GM19238 (cell line): ENCODE measurements around the gene GCG.

Experiments used
- DNase-seq: peaks from one replicate; pipeline ENCODE4 v3.0.0; 2011; ENCODE audit warnings: low spot score; ENCODE audit not compliant: insufficient read length

Gene GCG

DNA sequence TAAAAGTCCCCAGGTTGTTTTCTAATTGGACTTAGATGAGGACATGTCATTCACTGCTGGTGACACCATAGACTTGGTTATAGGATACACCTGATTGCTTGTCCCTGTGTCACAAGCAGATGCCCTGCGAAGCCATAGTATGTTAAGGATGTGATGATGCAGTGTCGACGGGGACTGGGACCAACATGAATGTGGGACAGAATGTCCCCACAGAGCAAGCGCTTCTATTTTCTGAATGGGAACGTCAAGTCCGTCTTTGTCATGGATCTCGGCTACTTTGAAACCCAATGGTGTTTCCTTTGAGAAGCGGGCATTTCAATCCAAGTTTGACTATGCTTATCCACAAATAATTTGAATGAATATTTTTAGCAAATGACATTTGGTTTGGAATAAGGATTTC, 2.1 kb downstream of the GCG start:
- DNase-seq: no peak

DNA sequence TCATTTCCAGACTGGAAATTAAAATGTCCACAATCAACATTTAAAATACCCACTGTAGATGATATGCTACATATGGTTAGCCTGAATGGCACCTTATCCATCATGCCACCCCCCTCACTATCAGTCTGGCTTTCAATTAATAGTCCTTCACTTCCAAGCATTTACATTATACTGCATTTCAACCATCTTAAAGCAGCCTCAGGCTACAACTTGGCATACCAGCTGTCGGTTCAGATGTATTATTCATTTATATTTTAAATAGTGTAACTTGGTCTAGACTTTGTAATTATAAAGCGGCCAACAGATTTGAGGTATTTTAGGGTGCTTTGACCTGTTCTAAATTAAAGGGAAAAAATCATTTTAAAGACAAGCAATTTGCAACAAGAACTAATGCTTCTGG, 2.6 kb downstream of the GCG start:
- DNase-seq: no peak

DNA sequence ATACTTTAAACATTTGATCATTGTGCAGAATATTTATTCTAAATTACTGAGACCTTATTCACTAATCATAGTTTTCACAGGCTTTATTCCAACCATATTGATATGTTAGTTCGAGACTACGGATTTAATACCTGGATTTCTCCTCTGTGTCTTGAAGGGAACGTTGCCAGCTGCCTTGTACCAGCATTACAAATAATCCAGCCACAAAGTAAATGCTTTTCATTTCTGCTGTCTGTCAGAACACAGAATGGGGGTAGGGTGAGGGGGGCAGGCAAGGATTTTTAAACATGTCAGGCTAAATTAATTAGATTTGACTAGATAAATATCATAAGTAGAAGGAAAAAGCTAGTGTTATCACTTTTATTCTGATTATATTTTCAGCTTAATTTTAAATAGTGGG, 3.1 kb downstream of the GCG start:
- DNase-seq: no peak

DNA sequence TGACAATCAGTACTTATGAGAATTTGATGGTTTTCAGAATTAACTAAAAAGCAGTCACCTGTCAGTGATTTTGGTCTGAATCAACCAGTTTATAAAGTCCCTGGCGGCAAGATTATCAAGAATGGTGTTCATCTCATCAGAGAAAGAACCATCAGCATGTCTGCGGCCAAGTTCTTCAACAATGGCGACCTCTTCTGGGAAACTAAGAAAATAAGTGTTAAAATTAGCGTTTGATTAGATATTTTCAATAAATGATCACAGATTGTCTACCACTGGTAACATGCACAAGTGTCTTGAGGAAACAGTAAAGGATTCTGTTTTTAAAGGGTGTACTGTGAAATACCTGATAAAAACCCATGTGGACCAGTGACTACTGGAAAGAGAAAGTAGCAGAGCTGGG, 8.1 kb downstream of the GCG start:
- no peak for DNase-seq

DNA sequence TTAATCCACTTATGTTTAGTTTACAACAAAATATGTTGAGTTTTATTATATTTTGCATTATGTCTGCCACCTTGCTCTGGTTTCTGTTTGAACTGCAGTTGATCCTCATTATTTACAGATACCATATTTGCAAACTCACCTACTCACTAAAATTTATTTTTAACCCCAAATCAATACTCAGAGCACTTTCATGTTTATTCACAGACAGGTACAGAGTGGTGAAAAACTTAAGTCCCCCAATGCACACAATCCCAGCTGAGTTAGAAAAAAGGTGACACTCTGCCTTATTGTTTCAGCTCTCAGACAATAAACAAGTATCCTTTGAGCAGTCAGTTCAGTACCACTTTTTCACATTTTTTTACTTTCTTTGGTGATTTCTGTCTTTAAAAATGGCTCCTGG, 13.7 kb downstream of the GCG start:
- DNase-seq: no peak

DNA sequence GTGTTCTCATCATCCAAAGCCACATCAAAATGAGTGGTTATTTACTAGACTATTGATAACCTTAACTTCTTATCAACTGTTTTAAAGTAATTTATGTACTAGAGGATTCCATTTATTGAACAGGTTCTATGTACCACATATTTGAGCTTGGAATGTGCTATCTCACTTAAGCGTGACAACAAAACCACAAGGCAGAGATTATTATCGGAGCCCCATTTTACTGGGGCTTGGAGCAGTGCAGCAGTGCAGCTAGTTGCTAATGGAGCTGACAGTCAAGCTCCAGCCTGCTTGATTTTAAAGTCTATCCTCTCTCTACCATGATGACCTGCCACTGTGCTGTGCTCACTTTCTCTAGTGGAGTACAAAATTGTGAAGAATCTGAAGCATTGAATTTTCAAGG, 24.6 kb downstream of the GCG start:
- DNase-seq: no peak

DNA sequence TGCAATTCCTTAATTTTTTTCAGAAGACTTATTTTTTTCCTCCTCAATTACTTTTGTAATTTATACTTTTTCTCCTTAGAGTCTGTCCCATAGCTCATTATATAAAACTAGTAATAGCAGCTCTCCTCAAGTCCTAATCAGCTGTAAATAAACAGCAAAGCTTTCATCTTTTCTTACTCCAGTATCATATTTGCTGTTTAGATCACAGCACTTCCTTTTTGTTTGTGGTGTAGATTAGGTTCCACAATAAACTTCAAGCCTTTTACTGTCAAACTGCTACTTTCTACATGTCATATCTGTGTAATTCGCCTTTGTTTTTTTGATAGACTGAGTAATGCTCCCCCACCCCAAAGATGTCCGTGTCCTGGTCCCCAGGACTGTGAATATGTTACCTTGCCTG, 25.5 kb downstream of the GCG start:
- no peak for DNase-seq

DNA sequence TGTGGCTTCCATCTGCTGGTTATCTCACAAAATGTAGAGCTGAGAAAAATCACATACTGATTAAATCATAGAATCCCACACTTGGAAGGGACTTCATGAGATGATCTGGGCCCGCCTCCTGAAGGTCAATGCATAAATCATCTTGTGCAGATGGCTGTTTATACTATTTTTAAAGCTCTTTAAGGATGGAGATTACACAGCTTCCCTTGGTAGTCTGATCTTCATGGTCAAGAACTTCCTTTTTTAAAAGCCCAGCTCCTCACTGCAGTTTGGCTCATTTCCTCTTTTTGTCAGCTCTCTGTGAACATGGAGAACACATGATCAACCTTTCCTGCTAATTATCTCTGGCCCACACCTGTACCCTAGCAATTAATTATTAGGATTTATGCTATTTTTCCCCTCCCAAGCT, 25.9 kb downstream of the GCG start:
- DNase-seq: no peak

DNA sequence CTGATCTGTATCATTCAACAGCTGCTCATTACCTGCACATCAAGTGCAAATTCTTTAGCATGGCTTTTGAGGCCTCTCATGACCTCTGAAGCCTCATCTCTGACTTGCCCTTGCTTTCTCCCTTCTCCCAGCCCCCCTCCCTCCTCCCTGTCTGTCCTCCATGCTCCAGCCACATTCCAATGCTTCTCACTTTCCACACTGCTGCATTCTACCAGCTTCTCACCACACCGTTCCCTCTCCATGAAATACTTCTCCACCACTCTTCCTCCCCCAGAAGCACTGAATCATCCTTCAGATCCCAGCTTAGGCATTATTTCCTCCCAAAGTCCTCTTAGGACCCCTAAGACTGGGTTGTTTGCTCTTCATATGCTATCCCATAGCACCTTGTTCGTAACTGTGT, 26.9 kb downstream of the GCG start:
- no peak for DNase-seq

DNA sequence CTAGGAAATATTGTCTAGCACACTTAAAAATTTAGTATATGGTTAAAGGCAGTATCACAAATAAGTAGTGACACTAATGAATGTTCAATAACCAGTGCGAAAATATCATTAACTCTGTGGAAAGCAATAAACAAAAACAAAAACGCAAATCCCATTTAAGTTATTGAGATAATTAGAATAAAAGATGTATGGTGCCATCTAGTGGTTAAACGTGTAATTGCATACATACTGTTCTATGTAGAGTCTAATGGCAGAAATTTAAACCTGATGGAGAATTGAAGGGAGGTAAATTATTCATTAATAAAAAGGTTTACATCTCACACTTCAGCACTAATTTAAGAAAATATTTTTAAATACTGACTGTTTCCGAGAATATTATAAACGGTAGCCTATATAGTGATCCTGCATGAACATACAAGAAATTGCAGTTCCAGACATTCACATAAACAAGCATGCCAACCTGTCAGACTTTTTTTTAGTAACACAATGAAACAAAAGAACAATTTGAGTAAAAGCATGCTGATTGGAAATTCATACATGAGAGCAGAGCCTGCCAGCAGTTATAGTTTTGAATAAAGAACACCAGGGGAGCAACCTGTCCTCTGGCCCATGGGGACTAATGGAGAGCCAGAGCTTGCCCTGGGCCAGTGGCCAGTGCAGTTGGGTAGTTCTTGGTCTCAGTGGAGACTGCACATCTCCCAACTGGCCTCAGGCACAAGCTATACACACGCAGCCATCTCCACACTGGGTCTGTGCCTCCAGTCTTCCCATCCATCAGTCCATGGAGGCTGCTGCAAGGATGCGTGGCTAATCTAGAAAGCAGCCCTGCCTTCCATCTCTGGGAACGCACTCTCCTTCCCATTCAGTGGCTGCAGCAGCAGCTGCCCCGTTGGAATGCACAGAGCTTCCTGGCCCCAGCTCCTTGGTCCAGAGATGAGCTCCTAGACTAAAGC, 28.0 kb downstream of the GCG start:
- DNase-seq: no peak

DNA sequence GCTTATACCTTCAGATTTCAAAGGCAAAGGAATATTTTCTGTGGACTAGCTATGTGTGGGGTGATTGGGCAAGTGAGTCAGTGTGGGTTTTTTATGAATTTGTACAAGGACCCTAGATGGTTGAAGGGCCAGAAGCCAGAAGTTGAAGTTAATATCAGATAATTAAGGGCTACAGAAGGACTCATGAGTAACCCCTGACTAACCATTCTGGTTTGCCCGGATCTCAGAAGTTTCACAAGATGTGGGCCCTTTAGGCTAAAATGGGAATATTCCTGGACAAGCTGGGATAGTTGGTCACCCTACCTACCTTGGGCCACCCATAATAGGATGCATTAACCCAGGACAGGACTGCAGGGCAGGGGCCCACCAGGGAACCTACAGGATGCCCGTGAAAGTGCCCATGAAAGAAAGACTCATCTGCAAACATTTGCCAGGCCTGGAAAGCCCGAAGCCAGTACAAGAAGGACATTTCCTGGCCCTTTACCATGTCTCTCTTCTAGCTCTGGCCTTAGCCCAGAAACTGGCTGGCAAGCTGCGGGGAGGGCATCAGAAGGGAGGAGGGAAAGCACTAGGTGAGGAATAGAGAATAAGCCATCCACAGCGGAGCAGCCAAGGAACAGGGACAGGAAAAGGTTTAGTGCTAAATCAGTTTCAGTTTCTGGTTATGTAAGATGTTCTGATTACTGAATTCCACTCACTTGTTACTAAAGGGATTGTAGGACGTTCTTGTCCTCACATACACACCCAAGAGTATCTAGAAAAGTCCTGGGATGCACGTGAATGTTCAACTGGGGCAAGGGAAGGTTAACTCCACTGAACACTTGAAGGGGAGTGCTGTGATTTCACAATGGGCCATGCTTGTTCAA, 33.6 kb downstream of the GCG start:
- no peak for DNase-seq

DNA sequence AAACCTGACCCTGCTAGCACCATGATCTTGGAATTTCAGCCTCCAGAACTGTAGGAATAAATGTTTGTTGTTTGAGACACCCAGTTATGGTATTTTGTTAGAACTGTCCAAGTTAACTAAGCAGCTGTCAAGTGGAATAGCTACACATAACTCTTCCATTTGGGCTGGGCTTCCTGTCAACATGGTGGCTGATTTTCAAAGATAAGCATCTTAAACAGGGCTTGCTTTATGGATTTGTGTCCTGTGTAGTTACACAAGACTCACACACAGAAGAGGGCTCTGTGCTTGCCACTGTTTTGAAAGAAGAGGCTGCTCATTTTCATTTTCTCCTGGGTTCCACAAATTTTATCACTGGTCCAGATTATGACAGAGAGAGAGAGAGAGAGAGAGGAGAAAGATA, 35.7 kb downstream of the GCG start:
- no peak for DNase-seq

DNA sequence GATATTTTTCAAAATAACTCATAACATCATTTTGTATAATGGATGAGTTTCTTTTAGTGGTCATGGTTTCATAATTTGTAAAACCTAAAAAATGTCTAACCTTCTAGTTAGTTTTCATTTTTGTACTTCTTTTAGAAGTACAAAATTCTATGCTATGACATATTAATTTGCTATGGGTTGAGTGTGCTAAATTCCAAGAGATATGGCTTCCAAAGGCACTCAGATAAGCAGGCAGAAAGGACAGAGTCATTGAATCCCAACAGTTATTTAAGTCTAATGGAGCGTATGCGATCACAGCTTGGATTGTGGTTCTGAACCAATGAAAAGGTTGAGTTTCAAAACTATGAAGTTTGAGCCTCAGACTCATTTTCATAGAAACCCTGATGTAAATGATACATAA, 37.0 kb downstream of the GCG start:
- DNase-seq: no peak

DNA sequence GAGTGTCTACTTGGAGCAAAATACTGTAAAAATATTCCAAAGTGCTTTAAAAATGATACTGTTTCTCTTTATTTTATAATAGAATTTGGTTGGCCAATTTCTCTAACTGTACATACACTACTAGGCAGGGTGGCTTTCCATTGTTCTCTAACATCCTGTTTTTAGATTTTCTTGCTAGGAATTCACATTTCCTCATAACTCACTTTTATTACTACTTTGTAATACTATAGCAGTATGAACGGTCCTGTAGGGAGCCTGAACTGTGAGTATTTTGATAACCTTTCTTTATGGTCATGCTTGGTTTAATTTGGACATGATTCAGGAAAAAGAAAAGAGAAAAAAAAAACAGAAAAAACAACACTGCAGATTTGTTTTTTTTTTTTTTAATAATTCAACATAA, 37.8 kb downstream of the GCG start:
- no peak for DNase-seq

DNA sequence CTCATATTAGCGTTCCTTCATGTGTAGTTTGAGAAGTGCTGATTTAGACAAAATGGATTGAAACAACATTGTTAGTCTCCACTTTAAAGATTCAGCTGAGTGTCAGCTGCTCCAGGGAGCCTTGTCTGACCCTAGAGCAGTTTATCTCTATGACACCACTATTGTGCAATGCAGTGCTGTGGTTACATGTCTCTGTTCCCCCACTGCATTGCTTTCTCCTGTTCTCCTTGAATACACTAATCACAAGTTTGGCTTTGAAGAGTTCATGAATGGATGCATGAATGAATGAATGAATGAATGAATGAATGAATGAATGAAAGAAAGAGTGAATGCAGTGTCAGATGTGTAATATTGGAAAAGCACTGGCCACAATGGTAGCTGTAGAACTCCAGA, 38.3 kb downstream of the GCG start:
- DNase-seq: no peak

DNA sequence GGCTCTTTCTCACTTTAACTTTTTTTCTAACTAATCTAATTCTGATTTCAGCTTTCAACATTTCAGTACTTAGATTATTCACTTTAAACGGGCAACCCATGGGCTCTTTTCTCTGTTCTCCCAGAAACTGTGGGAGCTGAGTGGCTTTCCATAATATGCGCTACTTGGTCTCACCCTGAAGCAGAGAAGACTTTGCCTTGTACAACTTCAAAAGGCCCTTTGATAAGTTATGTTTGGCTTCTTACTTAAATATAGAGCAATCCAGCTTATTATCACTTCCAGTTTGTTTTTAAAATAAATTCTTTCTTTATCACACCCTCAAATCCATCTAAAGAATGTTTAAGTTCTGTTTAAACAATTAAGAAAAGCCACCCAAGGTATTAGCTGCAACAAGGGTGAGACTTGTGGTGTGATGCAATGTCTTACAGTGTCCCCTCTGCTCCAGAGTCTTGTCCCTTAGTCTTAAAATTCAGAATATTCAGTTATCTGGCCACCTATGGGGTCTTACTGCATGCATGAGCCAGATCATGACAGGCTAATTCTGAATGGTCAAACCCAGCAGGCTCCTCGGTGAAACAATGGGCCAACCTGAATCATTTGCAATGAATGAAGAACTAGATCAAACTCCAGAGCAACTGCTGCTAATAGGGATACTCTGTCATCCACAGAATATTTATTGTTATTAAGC, 38.8 kb downstream of the GCG start:
- DNase-seq: no peak

DNA sequence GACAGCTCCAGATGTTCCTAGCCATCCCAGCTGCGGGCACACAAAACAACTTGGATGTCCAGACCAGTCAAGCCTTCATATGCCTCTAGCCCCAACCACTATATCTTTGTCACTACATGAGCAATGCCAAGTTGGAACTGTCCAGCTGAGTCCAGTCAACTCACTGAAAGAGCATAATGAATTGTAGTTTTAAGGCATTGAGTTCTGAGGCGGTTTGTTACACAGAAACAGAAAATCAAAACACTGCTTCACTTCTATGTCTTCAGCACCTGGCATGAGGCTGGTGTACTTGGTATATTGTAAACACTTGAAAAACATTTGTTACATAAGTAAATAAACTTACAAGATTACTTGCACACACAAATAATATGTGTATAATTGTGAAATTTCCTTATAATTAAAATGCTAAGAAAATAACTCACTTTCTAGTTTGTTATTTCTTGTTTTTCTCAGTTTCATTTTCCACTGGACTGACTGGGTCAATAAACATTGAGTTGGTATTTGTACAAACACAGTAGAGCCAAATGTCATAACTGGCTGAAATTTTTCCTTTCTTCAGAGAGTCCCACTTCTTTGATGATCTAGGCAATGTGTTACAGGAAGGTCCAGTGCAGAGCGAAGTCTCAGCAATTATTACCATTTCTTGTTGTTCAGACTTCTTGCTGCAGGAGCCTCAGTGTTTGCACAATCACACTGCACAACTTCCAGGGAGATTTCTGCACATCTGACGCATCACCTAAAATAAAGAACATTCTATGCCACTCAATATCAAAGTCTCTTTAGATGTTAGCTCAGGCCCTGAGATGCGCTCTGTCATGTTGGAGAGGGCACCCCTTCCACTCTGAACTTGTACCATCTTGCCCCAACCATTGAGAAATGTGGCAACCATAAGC, 39.8 kb downstream of the GCG start:
- no peak for DNase-seq

DNA sequence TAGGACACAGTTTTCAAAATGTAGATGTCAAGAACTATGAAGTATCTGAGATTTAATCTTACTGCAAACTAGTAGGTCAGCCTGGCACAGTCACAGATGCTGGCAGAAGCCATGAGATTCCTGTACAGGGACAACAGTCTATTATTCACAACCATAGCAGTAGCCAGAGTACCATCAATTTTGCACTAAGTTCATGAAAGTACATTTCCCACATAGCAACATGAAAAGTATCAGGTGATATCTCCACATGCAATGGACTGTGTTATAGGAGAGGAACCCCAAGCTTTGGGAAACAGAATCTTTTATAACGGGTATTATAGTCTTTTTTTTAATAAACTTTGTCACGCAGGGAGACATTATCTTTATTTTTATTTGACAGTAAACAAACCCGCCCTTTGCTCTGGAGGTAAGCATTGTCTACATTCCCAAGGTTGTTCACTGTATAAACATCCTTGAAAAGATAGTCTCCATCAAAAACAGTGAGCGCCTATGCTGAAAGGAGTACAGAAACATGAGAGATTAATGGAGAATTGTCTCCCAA, 44.6 kb downstream of the GCG start:
- no peak for DNase-seq

DNA sequence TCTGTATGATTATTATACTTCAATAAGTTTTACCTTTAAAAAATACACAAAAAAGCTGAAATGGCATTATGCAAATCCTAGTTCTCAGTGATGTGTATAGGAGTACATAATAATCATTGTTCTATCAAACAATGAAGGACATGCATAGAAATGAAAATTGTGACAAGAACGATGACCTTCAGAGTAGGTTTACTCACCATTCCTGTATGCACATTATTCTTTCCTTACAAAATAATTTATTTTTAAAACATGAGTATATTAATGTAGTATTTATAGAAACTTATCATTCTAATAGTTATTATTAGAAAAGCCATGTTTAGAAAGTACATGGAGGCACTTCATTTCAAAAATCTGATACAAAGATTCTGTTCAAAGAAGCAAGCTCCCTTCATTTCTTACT, 45.3 kb downstream of the GCG start:
- DNase-seq: no peak

DNA sequence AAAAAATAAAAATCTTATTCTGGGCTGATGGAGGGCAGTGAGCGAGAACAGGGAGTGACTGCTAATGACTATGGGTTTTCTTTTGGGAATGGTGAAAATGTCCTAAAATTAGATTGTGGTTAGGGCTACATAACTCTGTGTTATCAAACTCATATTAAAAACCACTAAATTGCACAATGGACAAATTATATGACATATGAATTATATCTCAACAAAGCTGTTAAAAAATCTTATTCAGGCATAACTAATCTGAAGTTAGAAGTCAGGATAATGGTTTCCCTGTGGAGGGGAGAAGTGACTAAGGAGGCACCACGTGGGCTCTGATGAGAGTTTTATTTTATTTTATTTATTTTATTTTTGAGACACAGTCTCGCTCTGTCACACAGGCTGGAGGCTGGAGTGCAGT, 45.9 kb downstream of the GCG start:
- no peak for DNase-seq
